Measurements from ENCODE around the gene PYGB. TPM values are rescaled to one million over a fixed set of nuclear protein-coding genes. Genes with fewer than 3 reads are reported as not detected.
"Not testable (repeated sequence)": the region's sequence is repeated elsewhere in the genome, so short reads cannot be mapped to it uniquely, and the experiment has no call there.

Gene PYGB
- total RNA-seq, 1 experiment from 2014 or later: 663 TPM

GRCh38 chr20:25313593-25313992 is 65.7 kb downstream of the PYGB start:
- DNase-seq (ENCODE audit: low spot score): no peak

DNA sequence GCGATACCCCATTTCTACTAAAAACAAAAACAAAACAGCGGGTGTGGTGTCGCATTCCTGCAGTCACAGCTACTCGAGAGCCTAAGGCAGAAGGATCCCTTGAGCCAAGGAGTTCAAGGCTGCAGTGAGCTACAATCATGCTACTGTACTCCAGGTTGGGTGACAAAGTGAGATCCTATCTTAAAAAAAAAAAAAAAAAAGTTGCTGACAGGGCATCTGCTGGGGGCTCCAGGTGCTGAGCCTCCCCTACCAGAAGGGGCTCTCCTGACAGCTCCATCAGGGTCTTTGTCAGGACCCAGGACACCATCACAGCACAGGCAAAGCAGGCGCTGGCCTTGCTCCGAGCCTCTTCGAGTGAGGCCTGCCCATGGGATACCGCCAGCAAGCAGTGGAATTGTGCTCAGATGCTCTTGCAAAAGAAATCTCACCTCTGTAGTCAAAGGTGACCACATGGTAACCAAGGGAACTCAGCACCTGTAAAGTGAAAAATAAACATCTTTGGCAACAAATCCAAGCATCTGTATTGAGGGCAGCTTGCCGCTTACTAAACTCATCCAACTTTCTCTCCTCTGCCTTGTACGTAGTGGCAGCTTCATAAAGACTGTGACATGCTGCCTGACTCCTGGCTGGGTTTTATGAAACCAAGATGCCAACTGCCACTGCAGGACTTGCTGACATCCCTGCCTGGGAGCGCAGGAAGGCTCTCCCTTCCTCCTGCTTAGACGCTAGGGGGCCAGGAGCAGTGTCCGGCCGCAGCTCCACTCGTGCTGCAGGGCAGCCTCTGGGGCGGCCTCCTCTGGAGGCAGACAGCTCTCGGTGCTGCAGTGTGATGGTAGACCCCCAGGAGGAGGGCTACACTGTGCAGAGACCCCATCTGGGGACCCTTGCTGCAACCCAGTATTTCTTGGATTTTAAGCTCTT is 66.9 kb downstream of the PYGB start:
- no peak for DNase-seq (ENCODE audit: low spot score)

- no peak for DNase-seq (ENCODE audit: low spot score)
Observed at GRCh38 chr20:25315418-25316210, 67.7 kb downstream of the PYGB start.

- DNase-seq (ENCODE audit: low spot score): no peak
Observed at GRCh38 chr20:25316506-25317190, 68.8 kb downstream of the PYGB start.

DNA sequence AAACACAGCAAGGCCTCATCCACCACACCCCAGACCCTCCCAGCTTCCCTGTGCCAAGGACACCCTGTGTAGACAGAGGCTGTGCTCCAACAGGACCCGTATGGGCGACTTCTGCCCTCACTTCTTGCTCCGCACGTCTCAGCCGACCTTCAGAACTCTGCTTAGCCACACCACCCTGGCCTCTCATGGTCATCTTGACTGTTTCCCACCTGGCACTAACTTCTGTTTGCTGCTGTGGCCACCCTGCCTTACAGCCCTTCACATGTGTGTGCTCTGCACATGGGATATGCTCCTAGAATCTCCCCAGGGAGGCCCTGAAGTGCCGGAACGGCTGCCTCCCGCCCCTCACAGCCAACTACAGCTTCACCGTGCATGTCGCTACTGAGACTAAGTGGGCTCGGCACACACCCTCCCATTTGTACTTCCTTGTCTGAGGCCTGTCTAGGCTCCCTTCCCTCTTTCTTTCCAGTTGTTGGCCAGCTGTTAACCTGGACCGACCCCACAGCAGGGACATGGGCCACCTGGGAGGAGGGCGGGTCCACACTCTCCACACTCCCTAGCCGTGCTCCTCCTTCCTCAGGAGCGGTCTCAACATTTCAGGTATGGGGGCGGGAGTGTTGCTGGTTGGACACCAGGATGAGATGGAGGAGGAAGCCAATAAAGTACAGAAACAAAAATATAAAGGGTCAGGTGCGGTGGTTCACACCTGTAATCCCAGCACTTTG is 69.6 kb downstream of the PYGB start:
- no peak for DNase-seq (ENCODE audit: low spot score)

- DNase-seq (ENCODE audit: low spot score): no peak
Observed at GRCh38 chr20:25318471-25319240, 70.8 kb downstream of the PYGB start.

DNA sequence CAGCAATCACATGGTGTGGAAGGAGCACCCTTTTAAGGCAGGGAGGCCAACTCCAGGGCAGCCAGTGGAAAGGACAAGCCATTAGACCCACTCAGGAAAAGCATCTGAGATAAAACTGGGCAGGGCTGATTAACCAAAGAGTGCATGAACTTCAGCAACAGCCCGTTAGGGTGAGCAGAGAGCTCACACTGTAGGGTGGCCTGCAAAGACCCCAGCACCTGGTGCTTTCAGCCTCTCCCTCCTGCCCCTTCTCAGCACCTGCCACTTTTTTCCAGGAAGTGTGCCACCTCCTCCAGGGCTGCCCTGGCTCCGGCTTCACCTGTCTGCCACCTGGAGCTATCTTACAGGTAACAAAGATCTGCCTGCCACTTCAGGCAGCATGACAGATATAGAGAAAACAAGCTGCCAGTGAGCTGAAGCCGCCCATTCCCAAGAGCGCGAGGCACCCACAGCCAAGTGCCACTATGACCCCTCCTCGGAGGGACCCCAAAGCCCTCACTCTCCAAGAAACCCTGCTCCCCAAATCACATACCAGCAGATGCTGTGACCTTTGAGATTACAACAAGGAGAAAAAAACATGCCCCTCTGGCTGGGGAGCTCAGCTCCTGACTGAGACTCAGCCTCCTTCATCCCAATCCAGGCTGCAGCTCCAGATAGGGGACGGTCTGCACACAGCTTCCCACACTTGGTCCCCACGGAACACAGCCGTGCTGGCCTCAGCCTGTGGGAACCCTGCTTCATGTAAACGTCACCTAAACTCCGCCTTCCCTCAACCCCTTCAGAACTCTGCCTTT is 71.6 kb downstream of the PYGB start:
- DNase-seq (ENCODE audit: low spot score): no peak

- DNase-seq (ENCODE audit: low spot score): no peak
Observed at GRCh38 chr20:25320035-25320800, 72.3 kb downstream of the PYGB start.

DNA sequence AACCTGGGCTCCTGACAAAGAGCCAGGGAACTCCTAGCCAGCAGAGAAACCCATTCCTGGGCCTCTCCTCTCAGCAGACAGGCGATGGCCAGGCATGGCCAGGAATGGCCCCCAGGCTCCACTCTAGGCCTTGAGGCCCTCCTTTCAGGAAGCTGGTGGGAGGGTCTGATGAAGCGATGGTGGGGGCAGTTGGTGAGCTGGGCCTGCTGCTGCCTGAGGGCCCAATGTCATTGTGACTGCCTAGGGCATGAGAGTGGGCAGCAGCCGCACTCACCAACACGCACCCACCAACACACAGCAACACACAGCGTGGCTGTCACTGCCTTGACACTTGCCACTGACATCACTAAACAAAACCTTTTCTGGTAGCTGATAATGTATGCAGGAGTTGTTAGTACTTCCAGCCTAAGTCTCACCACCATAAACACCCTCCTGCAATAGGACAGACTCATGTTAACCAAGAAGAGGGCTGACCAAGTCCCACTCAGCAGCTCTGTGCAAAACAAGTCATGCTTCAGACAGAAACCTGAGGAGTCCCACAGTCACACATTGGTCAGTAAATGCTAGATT is 73.5 kb downstream of the PYGB start:
- no peak for DNase-seq (ENCODE audit: low spot score)

DNA sequence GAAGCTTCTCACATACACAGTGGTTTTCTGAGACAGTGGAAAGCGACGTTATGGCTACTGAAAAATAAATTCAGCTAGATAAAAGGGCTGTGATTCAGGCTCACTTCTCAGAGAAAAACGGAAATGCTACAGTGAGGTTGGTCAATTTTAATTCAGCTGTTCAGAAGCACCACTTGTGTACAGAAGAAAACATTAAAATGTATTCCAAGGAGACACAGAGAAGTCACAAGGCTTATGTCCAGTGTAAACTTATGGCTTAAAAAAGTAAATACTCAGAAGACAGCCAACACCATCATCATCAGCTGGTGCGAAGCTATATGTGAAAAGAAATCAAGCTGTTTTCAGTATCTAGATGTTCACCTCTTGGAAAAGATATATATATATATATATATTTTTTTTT is 74.1 kb downstream of the PYGB start:
- no peak for DNase-seq (ENCODE audit: low spot score)

- no peak for DNase-seq (ENCODE audit: low spot score)
Observed at GRCh38 chr20:25323496-25324246, 75.8 kb downstream of the PYGB start.

- DNase-seq (ENCODE audit: low spot score): no peak
Observed at GRCh38 chr20:25324412-25324811, 76.5 kb downstream of the PYGB start.

- DNase-seq (ENCODE audit: low spot score): no peak
Observed at GRCh38 chr20:25325073-25325472, 77.2 kb downstream of the PYGB start.

GRCh38 chr20:25325997-25326396 is 78.1 kb downstream of the PYGB start:
- DNase-seq (ENCODE audit: low spot score): no peak

DNA sequence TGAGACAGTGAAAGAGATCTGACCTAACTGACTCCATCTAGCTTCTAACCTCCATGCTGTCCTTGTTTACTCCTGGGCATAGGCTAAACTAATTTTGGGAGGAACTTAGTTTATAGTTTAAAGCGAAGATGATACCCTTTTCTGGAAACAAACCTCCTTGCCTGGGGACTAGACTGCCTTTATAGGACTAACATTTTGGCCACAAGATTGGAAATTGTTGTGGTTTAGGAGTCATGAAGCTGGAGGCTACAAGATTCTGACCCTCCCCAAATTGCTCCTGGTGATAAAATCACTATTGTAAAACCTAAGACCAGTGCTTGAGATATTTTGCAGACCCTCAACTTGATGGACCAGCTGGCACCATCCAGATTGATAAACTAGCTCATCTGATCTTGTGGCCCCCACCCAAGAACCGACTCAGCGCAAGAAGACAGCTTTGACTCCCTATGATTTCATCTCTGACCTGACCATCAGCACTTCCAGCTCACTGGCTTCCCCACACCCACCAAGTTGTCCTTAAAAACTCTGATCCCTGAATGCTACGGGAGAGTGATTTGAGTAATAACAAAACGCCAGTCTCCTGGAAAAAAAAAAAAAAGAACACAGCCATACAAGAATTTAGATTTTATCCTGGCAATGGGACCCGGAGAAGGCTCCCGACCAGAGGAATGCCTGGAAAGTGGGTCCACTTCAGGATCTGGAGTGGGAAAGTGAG is 79.8 kb downstream of the PYGB start:
- no peak for DNase-seq (ENCODE audit: low spot score)

GRCh38 chr20:25328954-25329498 is 81.1 kb downstream of the PYGB start:
- DNase-seq (ENCODE audit: low spot score): no peak

DNA sequence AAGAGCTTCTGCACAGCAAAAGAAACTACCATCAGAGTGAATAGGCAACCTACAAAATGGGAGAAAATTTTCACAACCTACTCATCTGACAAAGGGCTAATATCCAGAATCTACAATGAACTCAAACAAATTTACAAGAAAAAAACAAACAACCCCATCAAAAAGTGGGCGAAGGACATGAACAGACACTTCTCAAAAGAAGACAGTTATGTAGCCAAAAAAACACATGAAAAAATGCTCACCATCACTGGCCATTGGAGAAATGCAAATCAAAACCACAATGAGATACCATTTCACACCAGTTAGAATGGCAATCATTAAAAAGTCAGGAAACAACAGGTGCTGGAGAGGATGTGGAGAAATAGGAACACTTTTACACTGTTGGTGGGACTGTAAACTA is 87.1 kb downstream of the PYGB start:
- not testable (repeated sequence) for DNase-seq (ENCODE audit: low spot score)
